Stimulated activated effector memory CD8-positive, alpha-beta T cell treated with anti-CD3 and anti-CD28 coated beads, Interleukin-12 subunit alpha, Interleukin-12 subunit beta, amount 100 ng/mL, for 72 hours (primary cell): ENCODE results near the gene STOX2.
"Not testable (repeated sequence)": the region's sequence is repeated elsewhere in the genome, so short reads cannot be mapped to it uniquely, and the experiment has no call there.

Experiments
- ATAC-seq: fragments of 150-1000 bp; cut with Tn5 transposase; 2 replicates; pipeline ENCODE4 v1.10.0; 2021
- DNase-seq, 2 donors: peaks; one replicate each; pipeline ENCODE4 v3.0.0; 2021 to 2022; ENCODE audit warnings: low spot score in 2 of 2
- H3K27ac Mint-ChIP-seq: one replicate; pipeline ENCODE4 v1.8.0; 2022; ENCODE audit warnings: mild to moderate bottlenecking, mixed read lengths
- H3K36me3 Mint-ChIP-seq: one replicate; pipeline ENCODE4 v1.8.0; 2022; ENCODE audit warnings: mild to moderate bottlenecking, mixed read lengths
- H3K4me1 Mint-ChIP-seq: one replicate; pipeline ENCODE4 v1.8.0; 2022; ENCODE audit warnings: mixed read lengths
- H3K4me3 Mint-ChIP-seq: one replicate; pipeline ENCODE4 v1.8.0; 2022; ENCODE audit warnings: mild to moderate bottlenecking, mixed read lengths
- H3K9me3 Mint-ChIP-seq: one replicate; pipeline ENCODE4 v1.8.0; 2022; ENCODE audit warnings: mixed read lengths

STOX2 gene

GRCh38 chr4:184030764-184031163 lies 125.7 kb downstream of the STOX2 start:
- no peak for ATAC-seq
- no peaks in the 10 kb centered on the region for H3K9me3 Mint-ChIP-seq
- no peaks in the 10 kb centered on the region for H3K36me3 Mint-ChIP-seq
- no peak overlapping the region for H3K27ac Mint-ChIP-seq
- peaks cover 21% of the 10 kb centered on the region for H3K4me1 Mint-ChIP-seq
- DNase-seq: no peak
- H3K4me3 Mint-ChIP-seq: no peak overlapping the region

- Mint-ChIP-seq H3K4me1 (peaks cover 21% of the 10 kb centered on the region), H3K36me3 (no peaks in the 10 kb centered on the region), H3K27ac (no peak overlapping the region), H3K9me3 (no peaks in the 10 kb centered on the region), H3K4me3 (no peak overlapping the region)
- ATAC-seq (no peak), DNase-seq (no peak)
Observed at GRCh38 chr4:184032091-184032490, 127.0 kb downstream of the STOX2 start.

GRCh38 chr4:184039963-184040383 lies 134.9 kb downstream of the STOX2 start:
- Mint-ChIP-seq H3K4me1 (peaks cover 12% of the 10 kb centered on the region), H3K27ac (no peak overlapping the region), H3K4me3 (peak overlapping the region; percentile 16), H3K36me3 (no peaks in the 10 kb centered on the region), H3K9me3 (no peaks in the 10 kb centered on the region)
- peak; percentile 69 for ATAC-seq
- no peak for DNase-seq

GRCh38 chr4:184041156-184041555 lies 136.0 kb downstream of the STOX2 start:
- H3K36me3 Mint-ChIP-seq: no peaks in the 10 kb centered on the region
- H3K9me3 Mint-ChIP-seq: no peaks in the 10 kb centered on the region
- H3K27ac Mint-ChIP-seq: no peak overlapping the region
- peaks cover 12% of the 10 kb centered on the region for H3K4me1 Mint-ChIP-seq
- ATAC-seq (no peak), DNase-seq (no peak)
- H3K4me3 Mint-ChIP-seq: no peak overlapping the region

- Mint-ChIP-seq H3K9me3 (no peaks in the 10 kb centered on the region), H3K27ac (no peak overlapping the region), H3K4me3 (no peak overlapping the region), H3K4me1 (no peaks in the 10 kb centered on the region), H3K36me3 (no peaks in the 10 kb centered on the region)
- no peak for DNase-seq
- no peak for ATAC-seq
Observed at GRCh38 chr4:184046148-184046547, 141.0 kb downstream of the STOX2 start.

GRCh38 chr4:184051262-184051661 lies 146.2 kb downstream of the STOX2 start:
- H3K4me3 Mint-ChIP-seq, H3K27ac Mint-ChIP-seq, H3K9me3 Mint-ChIP-seq, DNase-seq, ATAC-seq, H3K4me1 Mint-ChIP-seq, H3K36me3 Mint-ChIP-seq: not testable (repeated sequence)

- no peak overlapping the region for H3K4me3 Mint-ChIP-seq
- ATAC-seq (no peak), DNase-seq (no peak)
- no peaks in the 10 kb centered on the region for H3K4me1 Mint-ChIP-seq
- H3K27ac Mint-ChIP-seq: no peak overlapping the region
- no peaks in the 10 kb centered on the region for H3K36me3 Mint-ChIP-seq
- no peaks in the 10 kb centered on the region for H3K9me3 Mint-ChIP-seq
Observed at GRCh38 chr4:184052616-184053015, 147.5 kb downstream of the STOX2 start.

- no peak for DNase-seq
Observed at GRCh38 chr4:184053434-184053833, 148.3 kb downstream of the STOX2 start.

GRCh38 chr4:184056877-184057276 lies 151.8 kb downstream of the STOX2 start:
- DNase-seq (no peak), ATAC-seq (no peak)
- Mint-ChIP-seq H3K4me3 (no peak overlapping the region), H3K4me1 (no peaks in the 10 kb centered on the region), H3K27ac (no peak overlapping the region), H3K36me3 (no peaks in the 10 kb centered on the region), H3K9me3 (no peaks in the 10 kb centered on the region)

More at GRCh38 chr4:184053434-184053833, 148.3 kb downstream of the STOX2 start:
- ATAC-seq: no peak
- Mint-ChIP-seq H3K9me3 (no peaks in the 10 kb centered on the region), H3K4me3 (no peak overlapping the region), H3K4me1 (no peaks in the 10 kb centered on the region), H3K36me3 (no peaks in the 10 kb centered on the region), H3K27ac (no peak overlapping the region)

- H3K36me3 Mint-ChIP-seq: no peaks in the 10 kb centered on the region
- DNase-seq: no peak
- no peaks in the 10 kb centered on the region for H3K9me3 Mint-ChIP-seq
- no peak for ATAC-seq
- no peak overlapping the region for H3K27ac Mint-ChIP-seq
- H3K4me3 Mint-ChIP-seq: no peak overlapping the region
- H3K4me1 Mint-ChIP-seq: no peaks in the 10 kb centered on the region
Observed at GRCh38 chr4:184058026-184058425, 152.9 kb downstream of the STOX2 start.

GRCh38 chr4:184059099-184059498 lies 154.0 kb downstream of the STOX2 start:
- no peaks in the 10 kb centered on the region for H3K36me3 Mint-ChIP-seq
- H3K9me3 Mint-ChIP-seq: no peaks in the 10 kb centered on the region
- H3K4me3 Mint-ChIP-seq: no peak overlapping the region
- ATAC-seq (no peak), DNase-seq (no peak)
- no peaks in the 10 kb centered on the region for H3K4me1 Mint-ChIP-seq
- no peak overlapping the region for H3K27ac Mint-ChIP-seq

GRCh38 chr4:184061582-184061981 lies 156.5 kb downstream of the STOX2 start:
- Mint-ChIP-seq H3K4me3 (no peak overlapping the region), H3K36me3 (no peaks in the 10 kb centered on the region), H3K4me1 (no peaks in the 10 kb centered on the region), H3K27ac (no peak overlapping the region), H3K9me3 (no peaks in the 10 kb centered on the region)
- no peak for DNase-seq
- ATAC-seq: no peak

- ATAC-seq: no peak
- no peak overlapping the region for H3K27ac Mint-ChIP-seq
- DNase-seq: no peak
- H3K4me3 Mint-ChIP-seq: no peak overlapping the region
- H3K4me1 Mint-ChIP-seq: no peaks in the 10 kb centered on the region
- no peaks in the 10 kb centered on the region for H3K9me3 Mint-ChIP-seq
- no peaks in the 10 kb centered on the region for H3K36me3 Mint-ChIP-seq
Observed at GRCh38 chr4:184062769-184063168, 157.7 kb downstream of the STOX2 start.

- no peak overlapping the region for H3K4me3 Mint-ChIP-seq
- ATAC-seq (no peak), DNase-seq (no peak)
Observed at GRCh38 chr4:184064877-184065276, 159.8 kb downstream of the STOX2 start.

GRCh38 chr4:184066584-184067300 lies 161.6 kb downstream of the STOX2 start:
- ATAC-seq (no peak), DNase-seq (no peak)
- Mint-ChIP-seq H3K9me3 (peaks cover 1% of the 10 kb centered on the region), H3K4me3 (no peak overlapping the region), H3K27ac (no peak overlapping the region), H3K36me3 (no peaks in the 10 kb centered on the region), H3K4me1 (no peaks in the 10 kb centered on the region)

More at GRCh38 chr4:184064877-184065276, 159.8 kb downstream of the STOX2 start:
- no peaks in the 10 kb centered on the region for H3K4me1 Mint-ChIP-seq
- H3K27ac Mint-ChIP-seq: no peak overlapping the region
- H3K9me3 Mint-ChIP-seq: no peaks in the 10 kb centered on the region
- H3K36me3 Mint-ChIP-seq: no peaks in the 10 kb centered on the region

GRCh38 chr4:184067931-184068554 lies 162.9 kb downstream of the STOX2 start:
- ATAC-seq (no peak), DNase-seq (no peak)
- H3K27ac Mint-ChIP-seq: no peak overlapping the region
- H3K4me3 Mint-ChIP-seq: no peak overlapping the region
- H3K9me3 Mint-ChIP-seq: peaks cover 2% of the 10 kb centered on the region
- H3K36me3 Mint-ChIP-seq: no peaks in the 10 kb centered on the region
- H3K4me1 Mint-ChIP-seq: no peaks in the 10 kb centered on the region
